Stimulated activated CD4-positive, alpha-beta T cell treated with anti-CD3 and anti-CD28 coated beads, Interleukin-4, amount 100 ng/mL, for 24 hours (primary cell): ENCODE measurements around the gene RSRC2.
"Not testable (repeated sequence)": the region's sequence is repeated elsewhere in the genome, so short reads cannot be mapped to it uniquely, and the experiment has no call there.

ENCODE experiments used
- DNase-seq: peaks from one replicate; pipeline ENCODE4 v3.0.0-alpha.2; 2020

The RSRC2 gene, protein sequence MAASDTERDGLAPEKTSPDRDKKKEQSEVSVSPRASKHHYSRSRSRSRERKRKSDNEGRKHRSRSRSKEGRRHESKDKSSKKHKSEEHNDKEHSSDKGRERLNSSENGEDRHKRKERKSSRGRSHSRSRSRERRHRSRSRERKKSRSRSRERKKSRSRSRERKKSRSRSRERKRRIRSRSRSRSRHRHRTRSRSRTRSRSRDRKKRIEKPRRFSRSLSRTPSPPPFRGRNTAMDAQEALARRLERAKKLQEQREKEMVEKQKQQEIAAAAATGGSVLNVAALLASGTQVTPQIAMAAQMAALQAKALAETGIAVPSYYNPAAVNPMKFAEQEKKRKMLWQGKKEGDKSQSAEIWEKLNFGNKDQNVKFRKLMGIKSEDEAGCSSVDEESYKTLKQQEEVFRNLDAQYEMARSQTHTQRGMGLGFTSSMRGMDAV

DNA sequence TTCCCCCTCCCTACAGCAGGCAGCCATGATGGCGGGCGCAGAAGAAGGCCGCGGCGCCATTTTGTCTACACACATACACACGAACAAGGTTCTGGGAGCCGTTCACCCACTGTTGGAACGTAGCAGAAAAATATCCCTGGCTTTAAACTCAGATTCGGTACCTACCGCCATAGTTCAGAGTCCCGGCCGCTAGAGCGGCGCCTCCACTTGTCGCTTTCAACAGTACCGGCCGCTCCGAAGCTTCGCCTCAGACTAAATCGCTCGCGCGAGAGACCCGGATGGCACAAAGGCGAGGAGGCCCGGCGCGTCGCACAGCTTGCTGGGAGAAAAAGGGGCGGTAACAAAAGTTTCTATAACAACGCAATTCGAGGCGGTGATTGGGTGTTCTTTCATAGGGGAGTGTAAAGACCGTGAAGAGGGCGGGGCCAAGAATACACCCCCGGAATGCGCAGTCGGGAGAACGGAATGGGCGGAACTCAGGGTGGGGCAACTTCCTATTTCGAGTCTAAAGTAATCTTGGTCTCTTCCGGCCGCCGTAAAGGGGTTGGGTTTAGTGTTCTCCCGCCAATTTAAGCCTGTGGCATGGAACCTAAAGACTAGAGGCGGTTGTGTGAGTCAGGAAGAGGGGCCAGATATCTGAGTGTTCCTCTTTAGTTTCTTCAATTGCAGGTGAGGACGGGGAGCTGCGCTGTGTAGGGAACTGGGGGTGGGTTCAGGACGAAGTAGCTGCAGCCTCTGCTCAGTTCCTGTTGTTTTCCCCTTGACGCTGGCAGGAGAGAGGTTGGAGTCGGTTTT is at the start of gene RSRC2, which contains the start of gene KNTC1:
RSRC2 (minus strand) TSS at position 254 of the 795 bp plus-strand sequence; CDS start at position 171, 83 bp downstream.
KNTC1 (plus strand) TSS at position 567 of the 795 bp plus-strand sequence. CDS start 2,815 bp downstream, outside the sequence.
- peak; percentile 99 for DNase-seq

DNA sequence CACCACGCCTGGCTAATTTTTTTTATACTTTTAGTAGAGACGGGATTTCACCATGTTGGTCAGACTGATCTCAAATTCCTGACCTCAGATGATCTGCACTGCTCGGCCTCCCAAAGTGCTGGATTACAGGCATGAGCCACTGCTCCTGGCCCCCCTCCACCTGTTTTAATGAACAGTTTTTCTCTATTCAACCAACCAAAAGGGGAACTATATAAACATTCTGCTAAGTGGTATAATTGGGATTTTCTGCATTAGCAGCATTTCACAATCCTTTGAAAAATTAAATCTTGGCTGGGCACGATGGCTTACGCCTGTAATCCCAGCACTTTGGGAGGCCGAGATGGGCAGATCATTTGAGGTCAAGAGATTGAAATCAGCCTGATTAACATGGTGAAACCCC is 45.1 kb upstream of the RSRC2 start:
- no peak for DNase-seq

DNA sequence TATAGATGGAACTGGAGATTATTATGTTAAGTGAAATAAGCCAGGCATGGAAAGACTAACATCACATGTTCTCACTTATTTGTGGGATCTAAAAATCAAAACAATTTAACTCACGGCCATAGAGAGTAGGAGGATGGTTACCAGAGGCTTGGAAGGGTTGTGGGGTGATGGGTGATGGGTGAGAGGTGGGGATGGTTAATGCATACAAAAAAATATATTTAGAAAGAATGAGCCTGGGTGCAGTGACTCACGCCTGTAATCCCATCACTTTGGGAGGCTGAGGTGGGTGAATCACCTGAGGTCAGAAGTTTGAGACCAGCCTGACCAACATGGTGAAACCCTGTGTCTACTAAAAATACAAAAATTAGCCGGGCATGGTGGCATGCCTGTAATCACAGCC is 43.3 kb upstream of the RSRC2 start:
- not testable (repeated sequence) for DNase-seq

DNA sequence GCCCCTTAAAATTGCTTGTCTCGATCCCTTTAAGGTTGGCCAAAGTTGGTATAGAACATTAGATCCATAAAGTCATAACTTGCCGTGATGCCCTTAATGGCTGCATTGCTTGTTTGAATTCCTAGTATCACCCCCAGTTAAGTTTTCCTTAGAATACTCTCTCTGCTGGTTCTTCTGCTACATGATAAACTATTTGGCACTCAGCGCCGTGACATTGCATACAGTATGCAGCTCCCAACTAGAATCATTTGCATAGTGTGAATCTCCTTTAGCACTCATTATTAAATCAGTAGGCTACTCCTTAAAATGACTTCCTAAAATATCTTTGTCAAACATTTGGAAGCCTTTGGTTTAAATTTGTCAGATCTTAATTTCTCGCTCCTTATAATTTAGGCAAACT is 42.6 kb upstream of the RSRC2 start:
- DNase-seq = no peak

DNA sequence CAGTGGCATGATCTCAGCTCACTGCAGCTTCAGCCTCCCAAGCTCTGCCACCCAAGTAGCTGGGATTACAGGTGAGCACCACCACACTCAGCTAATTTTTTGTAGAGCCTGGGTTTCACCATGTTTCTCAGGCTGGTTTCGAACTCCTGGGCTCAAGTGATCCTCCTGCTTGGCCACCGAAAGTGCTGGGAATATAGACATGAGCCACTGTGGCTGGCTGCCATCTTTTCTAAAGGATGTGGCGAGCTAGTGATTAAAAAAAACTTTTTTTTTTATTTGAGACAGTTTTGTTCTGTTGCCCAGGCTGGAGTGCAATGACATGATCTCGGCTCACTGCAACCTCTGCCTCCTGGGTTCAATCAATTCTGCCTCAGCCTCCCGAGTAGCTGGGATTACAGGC is 40.1 kb upstream of the RSRC2 start:
- DNase-seq = not testable (repeated sequence)

DNA sequence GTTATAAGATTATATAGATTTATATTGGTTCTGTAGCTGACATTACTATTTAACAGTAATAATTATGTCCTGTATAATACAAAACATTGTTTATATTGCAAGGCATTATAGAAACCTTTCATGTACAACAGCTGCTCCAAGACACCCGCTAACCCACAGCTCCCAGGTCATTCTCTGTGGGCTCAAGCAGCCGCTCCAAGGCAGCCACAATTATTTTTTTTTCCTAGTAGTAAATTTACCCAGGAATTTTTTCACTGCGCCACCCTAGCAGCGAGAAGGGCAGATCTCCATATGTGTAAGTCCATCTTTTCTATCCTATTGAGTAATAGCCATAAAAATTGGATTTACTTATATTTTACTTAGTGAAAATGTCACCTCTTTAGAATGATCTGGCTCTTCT is 36.6 kb upstream of the RSRC2 start:
- no peak for DNase-seq

DNA sequence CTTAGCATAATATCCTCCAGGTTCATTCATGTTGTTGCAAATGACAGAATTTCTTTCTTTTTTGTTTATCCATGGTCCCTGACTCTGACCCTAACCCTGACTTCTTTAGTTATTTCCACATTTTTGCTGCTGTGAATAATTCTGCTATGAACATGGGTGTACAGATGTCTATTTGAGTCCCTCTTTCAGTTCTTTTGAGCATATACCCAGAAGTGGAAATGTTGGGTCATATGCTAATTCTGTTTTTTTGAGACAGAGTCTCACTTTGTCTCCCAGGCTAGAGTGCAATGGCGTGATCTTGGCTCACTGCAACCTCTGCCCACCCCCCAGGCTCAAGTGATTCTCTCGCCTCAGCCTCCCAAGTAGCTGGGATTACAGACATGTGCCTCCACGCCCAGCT is 33.4 kb upstream of the RSRC2 start:
- DNase-seq = no peak

DNA sequence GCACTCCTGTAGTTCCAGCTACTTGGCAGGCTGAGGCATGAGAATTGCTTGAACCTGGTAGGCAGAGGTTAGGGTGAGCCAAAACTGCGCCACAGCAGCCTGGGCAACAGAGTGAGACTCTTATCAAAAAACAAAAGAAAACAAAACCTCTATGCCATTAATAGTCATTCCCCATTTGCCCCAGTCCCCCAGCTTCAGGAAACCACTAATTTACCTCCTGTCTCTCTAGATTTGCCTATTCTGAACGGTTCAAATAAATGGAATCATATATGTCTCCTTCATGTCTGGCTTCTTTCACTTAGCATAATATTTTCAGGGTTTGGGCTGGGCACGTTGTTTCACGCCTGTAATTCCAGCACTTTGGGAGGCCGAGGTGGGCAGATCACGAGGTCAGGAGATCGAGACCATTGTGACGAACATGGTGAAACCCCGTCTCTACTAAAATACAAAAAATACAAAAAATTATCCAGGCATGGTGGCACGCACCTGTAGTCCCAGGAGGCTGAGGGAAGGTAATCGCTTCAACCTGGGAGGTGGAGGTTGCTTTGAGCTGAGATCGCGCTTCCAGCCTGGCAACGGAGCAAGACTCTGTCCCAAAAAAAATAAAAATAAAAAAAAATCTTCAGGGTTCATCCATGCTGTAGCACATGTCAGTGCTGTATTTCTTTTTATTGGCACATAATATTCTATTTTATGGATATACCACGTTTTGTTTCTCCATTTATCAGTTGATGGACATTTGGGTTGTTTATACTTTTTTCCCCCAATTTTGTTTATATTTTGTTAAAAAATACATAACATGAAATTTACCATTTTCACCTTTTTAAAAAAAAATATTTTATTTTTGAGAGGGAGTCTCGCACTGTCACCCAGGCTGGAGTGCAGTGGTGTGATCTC is 32.3 kb upstream of the RSRC2 start:
- no peak for DNase-seq

DNA sequence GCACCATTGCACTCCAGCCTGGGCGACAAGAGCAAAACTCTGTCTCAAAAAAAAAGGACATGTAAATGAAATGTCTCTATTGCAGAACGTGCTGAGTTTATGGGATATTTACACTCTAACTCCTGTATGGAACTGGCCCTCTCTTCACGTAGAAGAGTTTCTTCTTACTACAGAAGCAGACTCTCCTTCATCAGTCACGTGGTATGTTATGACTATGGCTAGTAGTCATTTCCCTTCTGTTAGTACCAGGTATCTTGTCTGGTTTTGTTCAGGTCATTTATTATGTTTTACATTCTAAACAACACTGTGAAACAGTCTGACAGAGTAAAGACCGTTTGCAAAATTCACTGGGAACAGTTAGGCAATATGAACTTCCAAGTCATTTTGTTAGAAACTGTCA is 20.6 kb upstream of the RSRC2 start:
- no peak for DNase-seq

DNA sequence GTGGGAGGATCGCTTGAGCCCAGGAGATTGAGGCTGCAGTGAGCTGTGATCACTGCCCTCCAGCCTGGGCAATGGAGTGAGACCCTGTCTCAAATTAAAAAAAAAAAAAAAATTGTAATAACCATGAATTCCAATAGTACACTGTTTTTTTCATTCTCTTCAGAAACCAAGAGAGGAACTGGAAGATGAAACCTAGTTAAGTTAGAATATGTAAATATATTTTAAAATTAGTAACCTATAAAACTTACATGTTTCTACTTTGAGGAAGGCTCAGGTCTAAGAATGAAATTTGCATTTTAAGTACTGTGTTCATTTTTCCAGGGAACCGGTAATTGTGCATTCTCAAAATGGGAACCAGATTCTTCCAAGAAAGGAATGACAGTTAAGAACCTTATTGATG is 19.1 kb upstream of the RSRC2 start:
- DNase-seq = no peak

DNA sequence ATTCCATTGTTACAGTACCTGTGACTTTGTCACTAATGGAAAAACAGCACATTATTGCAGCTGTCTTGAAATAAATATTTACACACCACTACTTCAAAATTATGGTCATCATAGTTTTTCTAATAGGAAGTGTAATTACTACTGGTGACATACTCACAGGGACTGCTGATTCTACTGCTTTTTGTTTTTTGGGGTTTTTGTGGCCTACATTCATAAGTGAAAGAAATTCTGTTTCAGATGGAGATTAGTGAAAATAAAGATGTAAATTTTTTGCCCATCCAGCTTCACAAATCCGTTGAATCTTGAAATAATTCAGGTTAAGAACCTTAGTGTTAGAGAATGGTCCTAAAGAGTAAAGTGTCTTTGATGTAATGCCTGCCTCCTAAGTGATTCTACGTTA is 17.8 kb upstream of the RSRC2 start:
- no peak for DNase-seq

DNA sequence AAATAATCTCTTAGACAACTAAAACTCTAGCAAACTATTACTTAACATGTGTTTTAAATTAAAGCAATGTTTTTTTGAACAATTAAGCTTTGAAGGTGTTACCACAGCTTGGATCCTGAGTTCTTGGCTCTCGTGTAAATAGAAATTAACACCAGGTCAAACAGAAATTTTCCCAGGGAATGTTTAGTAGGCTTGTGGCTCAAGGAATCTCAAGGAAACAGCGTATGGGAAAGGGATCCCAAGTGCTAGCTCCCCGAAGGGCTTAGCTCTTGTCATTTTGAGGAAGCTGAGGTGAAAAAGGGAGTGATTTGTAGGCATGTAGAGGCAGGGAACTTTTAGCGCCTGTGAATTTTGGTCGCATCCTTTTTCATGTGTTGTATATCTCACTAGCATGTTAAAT is 11.8 kb upstream of the RSRC2 start:
- DNase-seq = no peak

DNA sequence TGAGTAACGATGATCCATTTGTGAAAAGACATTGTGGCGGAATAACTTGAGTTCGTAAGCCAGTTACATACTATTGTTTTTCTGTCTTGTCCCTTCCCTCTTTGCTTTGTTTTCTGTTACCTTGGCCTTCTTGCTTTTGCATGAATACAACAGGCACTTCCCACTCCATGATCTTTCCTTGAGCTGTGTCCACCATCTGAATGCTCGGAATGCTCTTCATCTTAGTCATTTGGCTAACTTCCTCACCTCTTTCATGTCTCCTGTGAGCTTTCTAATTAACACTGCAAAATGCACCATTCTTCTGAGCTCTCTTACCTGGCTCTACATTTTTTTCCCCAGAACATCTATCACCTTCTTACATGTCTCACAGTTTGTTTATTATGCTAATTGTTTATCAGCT is 10.3 kb upstream of the RSRC2 start:
- no peak for DNase-seq

DNA sequence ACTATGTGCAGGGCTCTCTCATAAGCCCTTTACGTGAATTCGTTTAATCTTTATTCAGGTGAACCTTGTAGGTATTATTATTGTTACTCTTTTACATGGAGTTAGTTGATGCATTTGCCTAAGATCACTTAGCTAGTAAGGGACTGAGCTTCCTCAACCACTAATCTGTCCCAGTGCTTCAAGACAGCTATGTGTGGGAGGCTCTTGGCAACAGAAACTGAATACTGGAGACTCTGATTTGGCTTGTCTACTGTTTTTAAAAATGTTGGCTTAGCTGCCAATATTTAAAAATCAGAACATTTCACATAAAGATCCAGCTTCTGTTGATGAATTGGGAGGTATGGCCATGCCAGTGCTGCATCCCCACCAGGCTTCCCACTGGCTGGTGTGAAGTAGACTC is 7.1 kb upstream of the RSRC2 start:
- no peak for DNase-seq

DNA sequence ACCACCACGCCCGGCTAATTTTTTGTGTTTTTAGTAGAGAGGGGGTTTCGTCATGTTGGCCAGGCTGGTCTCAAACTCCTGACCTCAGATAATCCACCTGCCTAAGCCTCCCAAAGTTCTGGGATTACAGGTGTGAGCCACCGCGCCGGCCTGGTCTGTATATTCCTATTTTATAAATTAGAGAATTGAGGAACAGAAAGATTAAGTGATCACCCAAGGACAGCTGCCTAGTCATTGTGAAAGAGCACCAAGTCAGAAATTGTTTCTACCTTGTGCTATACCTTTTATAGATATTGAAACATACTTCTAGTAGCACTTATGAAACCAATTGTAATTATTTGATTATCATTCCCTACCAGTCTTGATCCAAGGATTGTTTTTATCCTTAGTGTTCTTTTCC is 2.3 kb upstream of the RSRC2 start:
- no peak for DNase-seq

DNA sequence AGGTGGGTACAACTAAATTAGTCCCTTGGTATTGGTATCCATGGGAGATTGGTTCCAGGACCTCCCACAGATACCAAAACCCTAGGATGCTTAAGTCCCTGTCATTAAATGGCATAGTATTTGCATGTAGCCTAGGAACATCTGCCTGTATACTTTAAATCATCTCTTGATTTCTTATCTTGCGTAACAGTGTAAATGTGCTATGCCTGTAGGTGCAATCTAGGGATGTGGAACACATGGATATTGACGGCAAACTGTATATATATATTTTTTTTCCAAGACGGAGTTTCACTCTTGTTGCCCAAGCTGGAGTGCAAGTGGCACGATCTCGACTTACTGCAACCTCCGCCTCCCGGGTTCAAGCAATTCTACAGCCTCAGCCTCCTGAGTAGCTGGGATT is 1.8 kb upstream of the RSRC2 start:
- DNase-seq = no peak

DNA sequence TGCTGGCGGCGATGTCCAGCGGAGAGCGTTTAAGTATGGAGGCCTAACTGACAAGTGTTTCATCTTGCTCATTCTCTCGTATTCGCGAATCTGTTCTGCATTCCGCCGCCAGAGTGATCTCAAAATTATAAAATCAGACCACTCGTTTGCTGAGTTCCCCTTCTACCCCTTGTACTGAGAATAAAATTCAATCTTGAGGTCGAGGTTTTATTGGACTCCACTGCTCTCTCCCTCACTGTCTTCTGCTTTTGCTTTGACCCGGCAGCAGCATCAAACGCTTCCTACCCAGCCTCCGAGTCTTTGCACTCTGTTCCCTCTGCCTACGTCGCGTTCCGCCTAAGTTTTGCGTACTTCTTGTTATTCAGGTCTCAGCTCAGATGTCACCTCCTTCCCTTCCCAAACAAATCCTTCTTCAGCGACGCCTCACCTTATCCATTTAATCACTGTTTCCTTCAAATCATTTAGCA is 775 bp upstream of the RSRC2 start:
- peak; percentile 48 for DNase-seq

DNA sequence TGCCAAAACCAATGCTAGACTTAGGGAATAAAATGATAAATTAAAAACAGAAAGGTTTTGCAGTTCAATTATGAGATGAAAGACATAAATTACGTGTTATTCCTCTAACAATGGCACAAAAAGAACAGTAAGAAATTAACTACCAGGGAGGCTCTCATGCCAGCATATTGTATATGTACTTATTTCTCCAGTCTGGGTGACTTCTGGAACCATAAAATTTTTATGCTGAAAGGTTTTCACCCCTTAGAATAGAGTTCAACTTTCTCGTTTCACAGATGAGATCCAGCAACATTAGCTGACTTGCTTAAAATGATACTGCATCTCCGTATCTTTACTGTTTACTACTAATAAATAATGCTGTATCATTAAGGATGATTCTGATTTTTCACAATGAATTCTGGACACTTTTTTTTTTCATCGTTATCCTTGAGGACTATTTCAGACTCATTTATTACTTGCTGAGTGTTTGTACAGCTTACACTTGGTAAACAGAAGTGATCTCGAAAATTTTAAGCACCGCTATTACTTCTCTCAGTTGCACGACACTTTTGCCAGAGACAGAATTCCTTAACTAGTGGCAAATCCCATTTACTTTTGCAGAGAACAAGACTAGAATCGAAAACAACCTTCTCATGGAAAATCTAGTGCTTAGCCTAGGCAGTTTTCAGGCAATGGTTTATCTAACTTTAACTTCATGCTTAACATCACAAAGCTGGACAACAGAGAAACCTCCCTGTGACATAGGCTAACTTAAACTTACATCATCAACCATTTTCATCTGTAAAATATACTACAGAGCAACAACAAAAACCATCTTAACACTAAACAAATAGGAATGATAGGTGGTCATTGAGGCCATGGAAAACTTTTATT is 2.7 kb downstream of the RSRC2 start:
- DNase-seq = no peak

DNA sequence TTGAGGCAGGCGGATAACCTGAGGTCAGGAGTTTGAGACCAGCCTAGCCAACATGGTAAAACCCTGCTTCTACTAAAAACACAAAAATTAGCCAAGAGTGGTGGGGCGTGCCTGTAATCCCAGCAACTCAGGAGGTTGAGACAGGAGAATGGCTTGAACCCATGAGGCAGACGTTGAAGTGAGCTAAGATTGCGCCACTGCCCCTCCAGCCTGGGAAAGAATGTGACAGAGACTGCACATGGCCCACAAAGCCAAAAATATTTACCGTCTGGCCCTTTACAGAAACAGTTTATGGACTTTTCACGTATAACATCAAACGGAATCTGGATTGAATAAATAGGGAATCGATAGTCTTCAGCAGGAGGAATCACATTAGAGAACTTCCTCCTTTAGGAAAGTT is 3.5 kb downstream of the RSRC2 start:
- DNase-seq = no peak

DNA sequence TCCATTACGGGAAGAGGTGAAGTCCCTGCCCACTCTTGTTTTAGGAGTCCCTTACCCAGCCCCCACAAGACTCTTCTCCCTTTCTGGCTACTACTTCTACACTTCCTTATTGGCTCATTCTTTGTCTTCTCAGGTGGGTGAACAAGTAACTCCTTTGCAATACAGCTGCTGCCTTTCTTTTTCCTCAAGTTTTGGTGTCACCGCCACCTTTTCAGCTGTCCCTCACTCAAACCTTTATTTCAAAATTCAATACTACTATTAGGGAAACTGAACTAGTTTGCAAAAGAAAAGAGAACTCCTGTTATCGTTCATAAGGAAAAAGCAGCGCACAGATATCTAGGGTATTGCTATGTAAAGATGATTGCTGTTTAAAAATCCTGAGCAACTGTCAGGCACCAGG is 6.1 kb downstream of the RSRC2 start:
- DNase-seq = no peak

DNA sequence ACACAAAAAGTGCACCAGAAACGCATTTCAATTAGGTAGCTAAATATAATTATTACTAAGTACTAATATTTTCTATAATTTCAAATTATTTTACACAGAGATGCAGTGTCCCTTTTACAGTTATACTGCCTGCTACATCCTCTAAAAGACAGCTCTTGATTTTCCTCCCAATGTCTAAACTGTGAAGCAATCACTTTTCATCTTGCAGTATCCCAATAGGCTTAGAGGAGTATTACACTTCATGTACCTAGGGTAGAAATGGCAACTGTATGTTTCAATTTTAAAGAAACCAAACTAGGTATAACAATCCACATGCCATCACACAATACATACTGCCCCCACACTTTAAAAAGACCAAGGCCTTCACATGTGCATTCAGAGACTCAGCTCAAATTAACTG is 7.3 kb downstream of the RSRC2 start:
- DNase-seq = no peak

DNA sequence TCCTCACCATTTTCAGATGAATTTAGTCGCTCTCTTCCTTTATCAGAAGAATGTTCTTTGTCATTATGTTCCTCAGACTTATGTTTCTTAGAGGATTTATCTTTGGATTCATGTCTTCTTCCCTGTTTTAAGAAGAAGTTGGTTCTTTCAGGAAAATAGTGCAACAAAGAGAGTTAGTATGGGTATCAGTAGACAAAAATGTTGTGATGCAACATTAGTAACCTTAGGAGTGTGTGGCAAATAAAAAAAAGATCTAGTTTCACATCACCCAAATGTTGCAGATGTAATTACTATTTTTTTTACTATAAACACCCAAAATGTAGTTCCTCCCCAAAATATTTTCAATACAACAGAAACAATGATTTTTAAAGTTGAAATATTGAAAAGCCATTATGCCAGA is 7.8 kb downstream of the RSRC2 start:
- DNase-seq = no peak
